ENCODE measurements around the gene IQSEC1. TPM values are rescaled to one million over a fixed set of nuclear protein-coding genes. Genes with fewer than 3 reads are reported as not detected.
A peak's percentile ranks its signal among the peaks of the same experiment; 100 is the strongest.

Gene IQSEC1
- polyA plus RNA-seq, 3 donors: 17.7 to 61.7 (median 30.3) TPM

DNA sequence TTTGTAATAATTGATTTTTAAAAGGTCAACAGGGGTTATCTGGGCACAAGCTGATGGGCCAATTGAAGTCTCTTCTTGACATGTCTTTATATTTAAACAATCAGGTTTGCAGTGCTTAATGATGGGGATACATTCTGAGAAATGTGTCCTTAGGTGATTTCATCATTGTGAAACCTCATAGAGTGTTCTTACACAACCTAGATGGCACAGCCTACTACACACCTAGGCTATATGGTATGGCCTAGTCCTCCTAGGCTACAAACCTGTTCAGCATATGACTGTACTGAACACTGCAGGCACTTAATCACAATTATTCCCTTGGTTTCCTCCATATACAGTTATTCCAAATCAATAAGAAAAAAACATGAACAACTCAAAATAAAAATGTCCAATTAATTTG lies 75.8 kb downstream of the IQSEC1 start:
- H2AFZ ChIP-seq (ENCODE audit: insufficient read depth, low read depth, low read length, poor library complexity, severe bottlenecking): no peak overlapping the region
- Mint-ChIP-seq H3K4me3 (no peak overlapping the region), H3K4me1 (peaks cover 82% of the 10 kb centered on the region), H3K9me3 (peaks cover 0 to 2% (median 0%) of the 10 kb centered on the region in 7 donors), H3K27me3 (ENCODE audit: low read depth in 3 of 3) (peaks cover 10 to 21% (median 11%) of the 10 kb centered on the region in 3 donors), H3K27ac (peak overlapping the region in 1 of 7 donors; percentile 50), H3K36me3 (peaks cover 68 to 69% of the 10 kb centered on the region in 2 donors)
- TF ChIP-seq, protein P1, sequence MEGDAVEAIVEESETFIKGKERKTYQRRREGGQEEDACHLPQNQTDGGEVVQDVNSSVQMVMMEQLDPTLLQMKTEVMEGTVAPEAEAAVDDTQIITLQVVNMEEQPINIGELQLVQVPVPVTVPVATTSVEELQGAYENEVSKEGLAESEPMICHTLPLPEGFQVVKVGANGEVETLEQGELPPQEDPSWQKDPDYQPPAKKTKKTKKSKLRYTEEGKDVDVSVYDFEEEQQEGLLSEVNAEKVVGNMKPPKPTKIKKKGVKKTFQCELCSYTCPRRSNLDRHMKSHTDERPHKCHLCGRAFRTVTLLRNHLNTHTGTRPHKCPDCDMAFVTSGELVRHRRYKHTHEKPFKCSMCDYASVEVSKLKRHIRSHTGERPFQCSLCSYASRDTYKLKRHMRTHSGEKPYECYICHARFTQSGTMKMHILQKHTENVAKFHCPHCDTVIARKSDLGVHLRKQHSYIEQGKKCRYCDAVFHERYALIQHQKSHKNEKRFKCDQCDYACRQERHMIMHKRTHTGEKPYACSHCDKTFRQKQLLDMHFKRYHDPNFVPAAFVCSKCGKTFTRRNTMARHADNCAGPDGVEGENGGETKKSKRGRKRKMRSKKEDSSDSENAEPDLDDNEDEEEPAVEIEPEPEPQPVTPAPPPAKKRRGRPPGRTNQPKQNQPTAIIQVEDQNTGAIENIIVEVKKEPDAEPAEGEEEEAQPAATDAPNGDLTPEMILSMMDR (IDR thresholded peaks at IDR 0.05): no peak
- peaks cover 31 to 50% of the 10 kb centered on the region in 2 donors for H3K36me3 ChIP-seq (replicated peaks in 1 of 2; ENCODE audit: control insufficient read depth in 1 of 2, insufficient read depth in 2 of 2, low read length in 2 of 2)
- peaks cover 0 to 11% of the 10 kb centered on the region in 2 donors for H3K27me3 ChIP-seq (ENCODE audit: control insufficient read depth in 2 of 2, insufficient read depth in 2 of 2, low read length in 2 of 2)
- H3K27ac ChIP-seq (ENCODE audit: low read depth in 1 of 2, low read length in 2 of 2): no peak overlapping the region
- peaks cover 87 to 96% of the 10 kb centered on the region in 2 donors for H3K4me1 ChIP-seq (ENCODE audit: control insufficient read depth in 1 of 2, insufficient read depth in 2 of 2, low read length in 2 of 2)
- no peaks in the 10 kb centered on the region for H3K9me3 ChIP-seq (replicated peaks in 1 of 2; ENCODE audit: control insufficient read depth in 1 of 2, insufficient read depth in 1 of 2, low read length in 2 of 2)
- no peak overlapping the region for H3K4me2 ChIP-seq (replicated peaks; ENCODE audit: extremely low read depth, low read length, poor library complexity, severe bottlenecking)
- intact Hi-C loops (cut with micrococcal nuclease): loop anchor here (10.0 kb wide), 2 partner anchors 47 to 417 kb away; no protein-coding TSS in a partner anchor
- no peak for DNase-seq
- no peak overlapping the region for H3K9ac ChIP-seq (ENCODE audit: insufficient read depth, low read length, poor library complexity, severe bottlenecking)
- peaks cover 91% of the 10 kb centered on the region for H3K79me2 ChIP-seq (ENCODE audit: insufficient read depth, low read length)
- H4K20me1 ChIP-seq (ENCODE audit: insufficient read depth, low read length): peaks cover 83% of the 10 kb centered on the region
- H3K4me3 ChIP-seq (replicated peaks in 1 of 3; ENCODE audit: low read depth in 2 of 3, low read length in 3 of 3): no peak overlapping the region

DNA sequence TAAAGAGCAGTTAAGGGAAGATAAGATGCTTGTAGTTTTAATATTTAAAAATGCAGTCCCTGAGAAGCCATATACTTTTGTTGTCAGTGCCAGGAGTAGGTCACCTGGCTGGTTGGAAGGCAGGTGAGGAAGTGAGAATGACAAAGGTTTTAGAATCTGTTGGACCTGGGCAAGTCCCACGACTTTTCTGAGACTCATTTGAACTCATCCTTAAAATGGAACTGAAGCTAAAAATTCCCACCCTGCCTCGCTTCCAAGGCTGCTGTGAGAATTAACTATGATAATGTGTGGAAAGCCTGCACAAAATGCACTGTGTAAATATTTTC lies 77.1 kb downstream of the IQSEC1 start:
- Mint-ChIP-seq H3K9me3 (peaks cover 0 to 2% (median 0%) of the 10 kb centered on the region in 7 donors), H3K27me3 (ENCODE audit: low read depth in 3 of 3) (peaks cover 10 to 23% (median 19%) of the 10 kb centered on the region in 3 donors), H3K4me1 (peaks cover 78% of the 10 kb centered on the region), H3K4me3 (no peak overlapping the region), H3K27ac (peak overlapping the region; percentile 22 to 86 (median 53)), H3K36me3 (peaks cover 66 to 69% of the 10 kb centered on the region in 2 donors)
- no CpG with 5 or more reads among the region's 2 CpGs for WGBS (ENCODE audit: insufficient coverage)
- intact Hi-C loops (cut with micrococcal nuclease): loop anchor here (10.0 kb wide), 2 partner anchors 49 to 419 kb away; no protein-coding TSS in a partner anchor
- H3K4me3 ChIP-seq (replicated peaks in 1 of 3; ENCODE audit: low read depth in 2 of 3, low read length in 3 of 3): no peak overlapping the region
- H2AFZ ChIP-seq (ENCODE audit: insufficient read depth, low read depth, low read length, poor library complexity, severe bottlenecking): no peak overlapping the region
- H3K9me3 ChIP-seq (replicated peaks in 1 of 2; ENCODE audit: control insufficient read depth in 1 of 2, insufficient read depth in 1 of 2, low read length in 2 of 2): no peaks in the 10 kb centered on the region
- no peak overlapping the region for H3K9ac ChIP-seq (ENCODE audit: insufficient read depth, low read length, poor library complexity, severe bottlenecking)
- H3K27ac ChIP-seq (ENCODE audit: low read depth in 1 of 2, low read length in 2 of 2): peak overlapping the region in 1 of 2 donors; percentile 6
- H3K36me3 ChIP-seq (replicated peaks in 1 of 2; ENCODE audit: control insufficient read depth in 1 of 2, insufficient read depth in 2 of 2, low read length in 2 of 2): peaks cover 24 to 51% of the 10 kb centered on the region in 2 donors
- TF ChIP-seq, protein P1 (IDR thresholded peaks at IDR 0.05): no peak
- H3K4me1 ChIP-seq (ENCODE audit: control insufficient read depth in 1 of 2, insufficient read depth in 2 of 2, low read length in 2 of 2): peaks cover 78 to 90% of the 10 kb centered on the region in 2 donors
- no peak for DNase-seq
- peaks cover 0 to 11% of the 10 kb centered on the region in 2 donors for H3K27me3 ChIP-seq (ENCODE audit: control insufficient read depth in 2 of 2, insufficient read depth in 2 of 2, low read length in 2 of 2)
- peaks cover 91% of the 10 kb centered on the region for H3K79me2 ChIP-seq (ENCODE audit: insufficient read depth, low read length)
- H4K20me1 ChIP-seq (ENCODE audit: insufficient read depth, low read length): peaks cover 83% of the 10 kb centered on the region
- H3K4me2 ChIP-seq (replicated peaks; ENCODE audit: extremely low read depth, low read length, poor library complexity, severe bottlenecking): peak overlapping the region; percentile 8
